Body of pancreas (tissue), 4 donors: ENCODE data around the gene MCTP1. TPM values are rescaled to one million over a fixed set of nuclear protein-coding genes. Genes with fewer than 3 reads are reported as not detected.
A peak's percentile ranks its signal among the peaks of the same experiment; 100 is the strongest.

Source experiments
- ATAC-seq: fragments of 150-250 bp; one replicate; pipeline ENCODE4 v1.9.1; 2016
- DNase-seq, 4 donors: peaks; one replicate each; pipeline ENCODE4 v3.0.0-alpha.2; 2019
- H3K27ac ChIP-seq, 4 donors: fragments of 200-600 bp; sonication (generic); 1 replicate in 3 of 4; 2 replicates in 1 of 4; pipeline versions ENCODE4 v1.5.1 to v1.6.1; 2016 to 2019; ENCODE audit warnings: mild to moderate bottlenecking in 1 of 4, mixed read lengths in 1 of 4, moderate library complexity in 1 of 4
- H3K27me3 ChIP-seq, 2 donors: fragments of 200-600 bp; sonication (generic); one replicate each; pipeline ENCODE4 v1.6.0; 2016; ENCODE audit warnings: mild to moderate bottlenecking in 1 of 2
- H3K36me3 ChIP-seq, 2 donors: fragments of 200-600 bp; sonication (generic); replicated peaks in 1 of 2; 2 replicates each; pipeline ENCODE4 v1.5.1; 2016; ENCODE audit warnings: low read depth in 2 of 2; ENCODE audit not compliant: insufficient read depth in 1 of 2
- H3K4me1 ChIP-seq: fragments of 200-600 bp; sonication (generic); one replicate; pipeline ENCODE4 v1.6.0; 2016
- H3K4me3 ChIP-seq, 2 donors: fragments of 200-600 bp; sonication (generic); 1 replicate in 1 of 2; 2 replicates in 1 of 2; pipeline ENCODE4 v1.5.1; 2016 to 2019
- H3K9me3 ChIP-seq, 3 donors: fragments of 200-600 bp; sonication (generic); 1 replicate in 2 of 3; 2 replicates in 1 of 3; pipeline ENCODE4 v1.5.1; 2016
- CTCF ChIP-seq, 7 experiments: fragments of 450-650 bp in 4 of 7; fragments of 200-600 bp in 3 of 7; sonication (generic) in 3 of 7; IDR thresholded peaks; one replicate each; pipeline ENCODE4 v1.5.1; 2016 to 2019; ENCODE audit warnings: antibody characterized with exemption in 7 of 7
- POLR2A ChIP-seq, 3 donors: fragments of 450-650 bp; IDR thresholded peaks; one replicate each; pipeline ENCODE4 v1.6.1; 2016; ENCODE audit warnings: antibody characterized with exemption in 3 of 3, mild to moderate bottlenecking in 2 of 3
- WGBS, 2 donors: methylation state at CpG; one replicate each; pipeline ENCODE4 v1.1.5; 2017; 5-methylcytosine and 5-hydroxymethylcytosine counted together
- intact Hi-C: fragments of 100-400 bp; cut with DNase I; formaldehyde crosslinking; loops from one replicate; pipeline ENCODE4 v1.15.1; 2023
- total RNA-seq, 2 donors: library from RNA; depleted of rRNA; stranded (reverse); fragments of >200 nt; gene quantifications; one replicate each; pipeline ENCODE4 v1.1.0, GENCODE V29; 2016

The MCTP1 gene
- total RNA-seq, 2 donors from 2014 or later, result 3.6 to 8.8 TPM

- no peaks in the 10 kb centered on the region for H3K36me3 ChIP-seq
- no peaks in the 10 kb centered on the region for H3K9me3 ChIP-seq
- intact Hi-C loops, result no loop called here
- DNase-seq (no peak), ATAC-seq (no peak)
- H3K27ac ChIP-seq, result no peak overlapping the region
- peaks cover 17% of the 10 kb centered on the region for H3K4me1 ChIP-seq
- TF ChIP-seq POLR2A (IDR thresholded peaks at IDR 0.05) (no peak), CTCF (IDR thresholded peaks at IDR 0.05) (no peak)
- H3K4me3 ChIP-seq, result no peak overlapping the region
- H3K27me3 ChIP-seq, result no peaks in the 10 kb centered on the region
Measured at GRCh38 chr5:94711785-94712184, 573.1 kb downstream of the MCTP1 start.

- TF ChIP-seq POLR2A (IDR thresholded peaks at IDR 0.05), result no peak
- no peak for TF ChIP-seq CTCF (IDR thresholded peaks at IDR 0.05)
- H3K9me3 ChIP-seq, result no peaks in the 10 kb centered on the region
- DNase-seq (no peak), ATAC-seq (no peak)
- peaks cover 33% of the 10 kb centered on the region for H3K4me1 ChIP-seq
- 94 to 95% methylated on average over 1 of the region's 1 CpG for WGBS, 2 donors
- H3K36me3 ChIP-seq, result no peaks in the 10 kb centered on the region
- H3K27me3 ChIP-seq, result no peaks in the 10 kb centered on the region
- no peak overlapping the region for H3K4me3 ChIP-seq
- no peak overlapping the region for H3K27ac ChIP-seq
- intact Hi-C loops, result no loop called here
Measured at GRCh38 chr5:94709277-94709676, 575.6 kb downstream of the MCTP1 start.

- DNase-seq, result peak; percentile 41 to 77 (median 60)
- WGBS, 2 donors, result 7 to 13% methylated on average over 2 of the region's 2 CpGs
Measured at GRCh38 chr5:94707359-94707758, 577.5 kb downstream of the MCTP1 start.

GRCh38 chr5:94705427-94705826, 579.5 kb downstream of the MCTP1 start:
- no peaks in the 10 kb centered on the region for H3K27me3 ChIP-seq
- no peaks in the 10 kb centered on the region for H3K9me3 ChIP-seq
- H3K4me3 ChIP-seq, result no peak overlapping the region
- intact Hi-C loops, result no loop called here
- H3K27ac ChIP-seq, result no peak overlapping the region
- H3K4me1 ChIP-seq, result peaks cover 33% of the 10 kb centered on the region
- no peak for TF ChIP-seq CTCF (IDR thresholded peaks at IDR 0.05)
- TF ChIP-seq POLR2A (IDR thresholded peaks at IDR 0.05), result no peak
- no peaks in the 10 kb centered on the region for H3K36me3 ChIP-seq
- DNase-seq (no peak), ATAC-seq (no peak)
- 23 to 57% methylated on average over 1 of the region's 1 CpG for WGBS, 2 donors

More at GRCh38 chr5:94707359-94707758, 577.5 kb downstream of the MCTP1 start:
- H3K9me3 ChIP-seq, result no peaks in the 10 kb centered on the region
- H3K4me3 ChIP-seq, result no peak overlapping the region
- peak overlapping the region; percentile 27 to 71 (median 54) for H3K27ac ChIP-seq
- no peaks in the 10 kb centered on the region for H3K27me3 ChIP-seq
- H3K36me3 ChIP-seq, result no peaks in the 10 kb centered on the region
- H3K4me1 ChIP-seq, result peaks cover 33% of the 10 kb centered on the region
- intact Hi-C loops, result no loop called here
- TF ChIP-seq CTCF (IDR thresholded peaks at IDR 0.05), result peak in 1 of 7 experiments; percentile 9
- TF ChIP-seq POLR2A (IDR thresholded peaks at IDR 0.05), result peak in 1 of 3 donors; percentile 40
- ATAC-seq, result peak; percentile 98

GRCh38 chr5:94702729-94703128, 582.2 kb downstream of the MCTP1 start:
- Histone ChIP-seq H3K9me3 (no peaks in the 10 kb centered on the region), H3K4me1 (peaks cover 32% of the 10 kb centered on the region), H3K36me3 (no peaks in the 10 kb centered on the region), H3K27me3 (no peaks in the 10 kb centered on the region), H3K4me3 (no peak overlapping the region), H3K27ac (no peak overlapping the region)
- ATAC-seq (no peak), DNase-seq (no peak)
- TF ChIP-seq POLR2A (IDR thresholded peaks at IDR 0.05), result no peak
- no peak for TF ChIP-seq CTCF (IDR thresholded peaks at IDR 0.05)
- intact Hi-C loops, result no loop called here
- 86 to 95% methylated on average over 1 of the region's 1 CpG for WGBS, 2 donors
